Mesodermal cell (in vitro differentiated cells): Measurements from ENCODE around the gene HUS1B.

Experiments
- H3K27ac ChIP-seq: 2 replicates; pipeline ENCODE4 v1.7.0; 2013; ENCODE audit warnings: mild to moderate bottlenecking, low read depth, low read length, moderate library complexity; ENCODE audit not compliant: severe bottlenecking
- H3K36me3 ChIP-seq: 2 replicates; pipeline ENCODE4 v1.7.1; 2013; ENCODE audit warnings: mild to moderate bottlenecking, low read length, moderate library complexity; ENCODE audit not compliant: control insufficient read depth, insufficient read depth
- H3K4me1 ChIP-seq: one replicate; pipeline ENCODE4 v1.7.1; 2013; ENCODE audit warnings: mild to moderate bottlenecking, low read length; ENCODE audit not compliant: insufficient read depth, control insufficient read depth, poor library complexity, severe bottlenecking
- H3K4me3 ChIP-seq: 2 replicates; pipeline ENCODE4 v1.7.0; 2013; ENCODE audit warnings: low read length, control low read depth, mild to moderate bottlenecking; ENCODE audit not compliant: insufficient read depth, poor library complexity, severe bottlenecking; ENCODE audit errors: extremely low read depth
- H3K9me3 ChIP-seq: 2 replicates; pipeline ENCODE4 v1.7.1; 2013; ENCODE audit warnings: mild to moderate bottlenecking, low read length, moderate library complexity; ENCODE audit not compliant: control insufficient read depth
- WGBS, 2 experiments: methylation state at CpG; one replicate each; pipeline ENCODE4 v1.1.5; 2013; ENCODE audit warnings: missing lambda C conversion rate in 2 of 2; ENCODE audit not compliant: insufficient coverage in 2 of 2; 5-methylcytosine and 5-hydroxymethylcytosine counted together

HUS1B gene

GRCh38 chr6:654136-654535, 2.8 kb downstream of the HUS1B start:
- 100% methylated on average over 2 of the region's 4 CpGs for WGBS, 2 experiments
- no peak overlapping the region for H3K4me3 ChIP-seq
- H3K36me3 ChIP-seq: peaks cover 8% of the 10 kb centered on the region
- H3K27ac ChIP-seq: no peak overlapping the region
- peaks cover 13% of the 10 kb centered on the region for H3K4me1 ChIP-seq
- no peaks in the 10 kb centered on the region for H3K9me3 ChIP-seq

DNA sequence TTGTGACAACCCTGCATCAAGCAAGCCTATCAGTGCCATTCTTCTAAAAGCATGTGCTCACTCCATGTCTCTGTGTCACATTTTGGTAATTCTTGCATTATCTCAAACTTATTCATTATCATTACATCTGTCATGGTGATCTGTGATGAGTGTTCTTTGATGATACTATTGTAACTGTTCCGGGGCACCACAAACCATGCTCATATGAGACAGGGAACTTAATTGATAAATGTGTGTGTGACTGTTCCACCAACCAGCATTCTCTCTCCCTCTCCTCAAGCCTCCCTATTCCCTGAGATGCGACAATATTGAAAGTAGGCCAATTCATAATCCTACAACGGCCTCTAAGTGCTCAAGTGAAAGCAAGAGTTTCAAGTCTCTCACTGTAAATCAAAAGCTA, 4.0 kb downstream of the HUS1B start:
- H3K4me1 ChIP-seq: peaks cover 1% of the 10 kb centered on the region
- WGBS, 2 experiments: 100% methylated on average over 1 of the region's 3 CpGs; no CpG with 5 or more reads in 1 of the 2 experiments
- no peak overlapping the region for H3K27ac ChIP-seq
- H3K36me3 ChIP-seq: peaks cover 8% of the 10 kb centered on the region
- H3K4me3 ChIP-seq: no peak overlapping the region
- no peaks in the 10 kb centered on the region for H3K9me3 ChIP-seq

DNA sequence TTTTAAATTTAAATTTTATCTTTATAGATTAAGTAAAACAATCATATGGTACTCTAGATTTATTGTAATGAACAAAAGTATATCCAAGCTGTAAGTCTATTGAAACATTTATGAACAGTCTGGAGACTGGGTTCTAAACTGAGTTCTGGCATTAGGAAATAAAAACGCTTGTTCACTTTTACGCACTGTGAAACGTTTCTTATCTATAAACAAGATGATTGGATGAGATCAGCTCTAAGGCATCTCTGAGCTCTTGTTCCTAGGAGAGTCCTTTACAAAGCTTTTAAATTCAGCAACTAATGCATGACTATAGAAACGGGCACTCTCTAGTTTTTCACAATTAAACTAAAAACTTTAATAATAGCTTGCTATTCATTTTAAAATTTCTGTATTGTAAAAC, 6.8 kb downstream of the HUS1B start:
- 47% methylated on average over 3 of the region's 4 CpGs; no CpG with 5 or more reads in 1 of the 2 experiments for WGBS, 2 experiments
- Histone ChIP-seq H3K4me1 (no peaks in the 10 kb centered on the region), H3K36me3 (no peaks in the 10 kb centered on the region), H3K9me3 (no peaks in the 10 kb centered on the region), H3K4me3 (no peak overlapping the region), H3K27ac (no peak overlapping the region)

GRCh38 chr6:642805-643204, 14.1 kb downstream of the HUS1B start:
- H3K36me3 ChIP-seq: no peaks in the 10 kb centered on the region
- H3K9me3 ChIP-seq: no peaks in the 10 kb centered on the region
- no peak overlapping the region for H3K27ac ChIP-seq
- H3K4me1 ChIP-seq: no peaks in the 10 kb centered on the region
- H3K4me3 ChIP-seq: no peak overlapping the region

GRCh38 chr6:641225-641985, 15.5 kb downstream of the HUS1B start:
- Histone ChIP-seq H3K4me3 (no peak overlapping the region), H3K27ac (no peak overlapping the region), H3K9me3 (no peaks in the 10 kb centered on the region), H3K36me3 (peaks cover 5% of the 10 kb centered on the region), H3K4me1 (no peaks in the 10 kb centered on the region)
- WGBS, 2 experiments: 88 to 91% methylated on average over 7 of the region's 8 CpGs

GRCh38 chr6:636488-636887, 20.4 kb downstream of the HUS1B start:
- Histone ChIP-seq H3K27ac (no peak overlapping the region), H3K4me1 (no peaks in the 10 kb centered on the region), H3K9me3 (no peaks in the 10 kb centered on the region), H3K4me3 (no peak overlapping the region), H3K36me3 (peaks cover 5% of the 10 kb centered on the region)
- WGBS, 2 experiments: 83 to 98% methylated on average over 2 to 4 of the region's 5 CpGs

GRCh38 chr6:635233-635632, 21.7 kb downstream of the HUS1B start:
- peaks cover 5% of the 10 kb centered on the region for H3K36me3 ChIP-seq
- no peak overlapping the region for H3K27ac ChIP-seq
- H3K4me1 ChIP-seq: no peaks in the 10 kb centered on the region
- WGBS, 2 experiments: 100% methylated on average over 1 of the region's 5 CpGs; no CpG with 5 or more reads in 1 of the 2 experiments
- no peaks in the 10 kb centered on the region for H3K9me3 ChIP-seq
- no peak overlapping the region for H3K4me3 ChIP-seq

DNA sequence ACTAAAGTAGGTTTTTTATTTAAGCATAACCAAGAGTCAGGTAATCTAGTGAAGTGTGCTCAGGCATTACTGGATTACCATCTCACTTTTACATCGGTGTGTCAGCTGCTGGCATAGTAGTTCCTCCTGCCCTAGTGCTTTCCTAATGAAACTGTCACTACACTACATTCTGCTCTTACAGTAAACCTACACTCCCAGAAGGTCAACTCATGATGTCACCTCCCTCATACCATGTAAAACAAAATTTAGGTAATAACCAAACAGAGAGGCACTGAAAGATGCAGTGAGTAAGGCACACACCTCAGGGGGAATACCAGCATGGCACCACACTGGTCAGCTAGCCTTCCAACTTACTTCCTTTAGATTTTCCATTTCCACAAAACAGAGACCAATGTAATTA, 23.3 kb downstream of the HUS1B start:
- Histone ChIP-seq H3K27ac (no peak overlapping the region), H3K4me1 (no peaks in the 10 kb centered on the region), H3K4me3 (no peak overlapping the region), H3K9me3 (no peaks in the 10 kb centered on the region), H3K36me3 (peaks cover 5% of the 10 kb centered on the region)
- WGBS, 2 experiments: 73 to 88% methylated on average over 1 of the region's 1 CpG

GRCh38 chr6:628766-629165, 28.1 kb downstream of the HUS1B start:
- Histone ChIP-seq H3K27ac (no peak overlapping the region), H3K4me3 (no peak overlapping the region), H3K4me1 (peaks cover 9% of the 10 kb centered on the region), H3K36me3 (peaks cover under 1% of the 10 kb centered on the region), H3K9me3 (no peaks in the 10 kb centered on the region)
- WGBS, 2 experiments: 91 to 100% methylated on average over 1 of the region's 3 CpGs

DNA sequence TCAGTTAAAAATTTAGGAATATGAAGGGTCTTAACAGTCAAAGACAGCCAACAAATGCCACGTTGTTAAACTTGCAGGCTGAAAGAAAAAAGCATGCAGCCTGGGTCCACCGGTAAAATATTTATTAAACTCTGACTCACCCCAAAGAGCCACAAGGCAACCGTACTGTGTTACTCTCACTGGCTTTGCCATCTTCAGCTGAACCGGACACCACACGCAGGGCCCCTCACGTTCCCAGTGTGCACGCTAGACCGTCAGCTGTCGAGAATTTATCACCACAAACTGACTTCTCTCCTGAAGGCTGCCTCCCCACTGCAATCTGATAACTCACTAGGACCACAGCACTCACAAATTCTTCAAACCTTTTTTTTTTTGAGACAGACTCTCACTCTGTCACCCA, 30.7 kb downstream of the HUS1B start:
- 94% methylated on average over 7 to 9 of the region's 9 CpGs for WGBS, 2 experiments
- Histone ChIP-seq H3K4me3 (no peak overlapping the region), H3K4me1 (peaks cover 9% of the 10 kb centered on the region), H3K9me3 (no peaks in the 10 kb centered on the region), H3K27ac (no peak overlapping the region), H3K36me3 (peaks cover 12% of the 10 kb centered on the region)

GRCh38 chr6:624979-625378, 31.9 kb downstream of the HUS1B start:
- WGBS, 2 experiments: 78 to 82% methylated on average over 6 to 10 of the region's 11 CpGs
- H3K4me1 ChIP-seq: peaks cover 9% of the 10 kb centered on the region

More at GRCh38 chr6:624979-625378, 31.9 kb downstream of the HUS1B start:
- Histone ChIP-seq H3K27ac (no peak overlapping the region), H3K9me3 (no peaks in the 10 kb centered on the region), H3K4me3 (no peak overlapping the region), H3K36me3 (peaks cover 21% of the 10 kb centered on the region)
